SHP77 (cell line): ENCODE measurements around the gene MTFP1.
"Not testable (repeated sequence)": the region's sequence is repeated elsewhere in the genome, so short reads cannot be mapped to it uniquely, and the experiment has no call there.

ENCODE experiments used
- DNase-seq, 2 experiments: peaks; one replicate each; lab custom pipeline; 2025; lab: John Stamatoyannopoulos, UW

MTFP1 gene

DNA sequence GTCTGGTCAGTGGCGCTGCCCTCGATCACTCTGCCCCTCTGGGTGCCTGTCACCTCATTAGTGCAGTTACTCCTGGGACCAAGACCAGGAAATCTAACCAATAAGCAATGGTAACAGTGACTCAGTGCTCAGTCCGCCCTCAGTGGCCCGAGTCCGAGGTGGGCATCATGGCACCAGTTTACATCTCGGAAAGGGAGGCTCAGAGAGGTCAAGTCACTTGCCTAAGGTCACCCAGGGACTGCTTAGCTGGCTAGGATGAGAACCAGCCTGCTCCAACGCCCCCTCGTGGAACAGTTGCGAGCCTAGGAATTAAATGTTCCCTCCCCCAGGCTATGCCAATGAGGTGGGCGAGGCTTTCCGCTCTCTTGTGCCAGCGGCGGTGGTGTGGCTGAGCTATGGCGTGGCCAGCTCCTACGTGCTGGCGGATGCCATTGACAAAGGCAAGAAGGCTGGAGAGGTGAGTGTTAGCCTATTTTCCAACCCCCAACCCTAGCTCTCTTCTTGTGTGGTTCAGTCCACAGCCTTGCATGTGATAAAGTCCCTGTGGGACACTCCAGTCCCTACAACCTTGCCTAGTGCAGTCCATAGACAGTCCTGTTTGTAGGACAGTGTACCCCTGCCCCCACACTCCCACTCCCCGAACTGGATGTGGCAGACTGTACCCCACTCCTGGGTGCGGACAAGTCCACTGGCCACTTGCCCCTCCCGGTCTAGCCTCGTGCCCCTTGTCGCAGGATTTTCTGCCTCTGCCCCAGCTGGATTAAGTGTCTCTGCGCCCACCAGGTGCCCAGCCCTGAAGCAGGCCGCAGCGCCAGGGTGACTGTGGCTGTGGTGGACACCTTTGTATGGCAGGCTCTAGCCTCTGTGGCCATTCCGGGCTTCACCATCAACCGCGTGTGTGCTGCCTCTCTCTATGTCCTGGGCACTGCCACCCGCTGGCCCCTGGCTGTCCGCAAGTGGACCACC lies 1.1 kb downstream of the MTFP1 start:
- peak; percentile 69 to 78 for DNase-seq

DNA sequence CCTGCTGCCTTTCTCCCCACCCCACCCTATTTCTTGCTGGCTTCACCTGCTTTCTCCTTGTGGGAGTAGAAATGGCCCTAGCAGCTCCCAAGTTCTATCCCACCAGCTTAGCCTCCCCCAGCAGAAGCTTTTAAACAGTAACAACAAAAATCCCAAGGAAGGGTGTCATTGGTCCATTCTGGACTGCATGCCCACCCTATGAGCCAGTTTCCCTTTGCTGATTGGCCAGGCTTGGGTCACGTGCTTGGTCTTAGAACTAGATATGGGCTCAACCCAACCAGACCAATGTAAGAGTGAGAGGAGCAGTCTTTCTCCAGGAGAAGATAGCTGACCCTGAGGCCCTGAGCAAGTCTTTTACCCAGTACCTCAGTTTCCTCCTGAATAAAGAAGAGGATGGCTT lies 2.3 kb downstream of the MTFP1 start:
- no peak for DNase-seq

DNA sequence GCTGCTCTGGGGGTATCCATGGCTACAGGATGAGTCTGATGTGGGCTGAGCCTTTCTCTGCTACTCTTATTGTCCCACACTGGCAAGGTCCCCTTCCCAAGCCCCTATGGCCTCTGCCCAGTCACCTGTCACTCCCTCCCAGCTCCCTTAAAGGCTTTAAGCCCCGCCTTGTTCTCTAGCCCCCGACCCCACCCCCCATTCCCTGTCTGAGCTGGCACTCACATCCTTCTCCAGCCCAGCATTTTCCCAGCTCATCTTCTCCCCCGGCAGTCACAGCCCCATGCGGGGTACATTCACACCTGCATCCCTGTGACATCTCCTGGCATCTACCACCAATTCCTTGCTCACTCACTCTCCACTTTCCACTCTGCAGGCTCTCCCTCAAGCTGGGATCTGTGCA lies 4.3 kb downstream of the MTFP1 start:
- no peak for DNase-seq

DNA sequence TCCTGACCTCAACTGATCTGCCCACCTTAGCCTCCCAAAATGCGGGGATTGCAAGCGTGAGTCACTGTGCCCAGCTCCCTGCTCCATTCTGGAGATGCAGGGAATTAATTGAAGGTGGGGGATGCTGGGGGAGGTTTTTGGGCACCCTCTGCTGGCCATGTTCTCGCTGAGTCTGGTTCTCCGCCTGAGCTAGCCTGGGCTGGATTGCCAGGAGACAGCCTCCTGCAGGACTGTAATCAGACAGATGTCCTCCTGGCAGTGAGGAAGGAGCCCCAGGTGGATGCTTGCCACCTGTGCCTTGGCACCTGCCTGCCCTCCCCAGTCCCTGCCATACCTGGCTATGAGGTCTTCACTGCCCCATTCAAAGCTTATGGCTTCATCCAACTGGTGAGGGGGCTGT lies 5.4 kb downstream of the MTFP1 start:
- DNase-seq, result no peak

DNA sequence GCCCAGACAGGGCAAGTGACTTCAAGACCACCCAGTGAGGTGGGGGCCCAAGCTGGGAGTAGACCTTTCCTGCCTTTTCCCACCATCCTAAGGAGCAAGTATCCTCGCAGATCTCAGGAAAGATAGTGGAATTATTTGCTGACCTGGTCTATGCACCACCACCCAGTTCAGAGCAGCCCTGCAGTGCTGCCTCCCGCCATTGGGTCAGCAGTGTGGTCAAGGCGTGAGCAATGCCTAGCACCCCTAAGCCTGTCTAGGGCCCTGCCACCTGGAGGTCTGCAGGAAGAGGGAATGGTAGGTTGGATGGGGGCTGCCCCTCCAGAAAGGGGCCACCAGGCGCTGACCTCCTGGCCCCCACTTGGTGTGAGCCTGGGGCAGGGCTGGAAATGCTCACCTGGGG lies 6.5 kb downstream of the MTFP1 start:
- no peak for DNase-seq

DNA sequence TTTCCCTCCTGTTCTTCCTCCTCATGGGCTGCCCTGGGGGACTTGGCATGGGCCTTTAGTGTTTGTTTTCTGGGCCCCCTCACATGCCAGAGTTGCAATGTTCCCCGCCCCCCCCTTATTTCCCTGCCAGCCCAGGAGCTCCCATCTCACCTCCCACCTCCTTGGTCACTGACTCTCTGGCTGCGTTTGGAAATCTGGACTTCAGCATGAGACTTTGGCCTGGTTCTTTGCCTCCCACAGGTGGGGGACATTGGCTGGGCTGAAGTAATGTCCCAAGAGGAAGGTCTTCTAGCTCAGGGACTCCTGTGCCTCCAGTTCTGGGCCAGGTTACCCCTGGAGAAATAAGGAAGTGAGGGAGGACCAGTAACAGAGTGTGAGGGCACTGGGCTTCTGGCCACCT lies 7.0 kb downstream of the MTFP1 start:
- no peak for DNase-seq

DNA sequence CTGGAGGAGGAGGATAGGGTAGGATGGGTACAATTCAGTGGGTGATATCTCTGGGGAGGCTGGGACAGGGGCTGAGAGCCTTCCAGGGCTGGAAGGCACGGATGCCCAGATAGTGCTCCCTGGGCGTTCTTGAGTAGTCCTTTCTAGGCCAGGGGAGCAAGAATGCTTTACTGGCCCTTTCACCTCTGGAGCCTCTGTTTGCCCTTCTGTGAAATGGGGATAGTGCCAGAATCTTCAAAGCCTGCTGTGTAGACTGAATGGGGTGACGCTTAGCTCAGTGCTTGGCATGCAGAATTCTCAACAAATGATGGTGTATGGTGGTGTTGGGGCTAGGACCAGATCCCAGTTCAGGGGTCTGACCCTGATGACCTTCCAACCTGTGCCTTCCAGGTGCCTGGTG lies 7.7 kb downstream of the MTFP1 start:
- no peak for DNase-seq

DNA sequence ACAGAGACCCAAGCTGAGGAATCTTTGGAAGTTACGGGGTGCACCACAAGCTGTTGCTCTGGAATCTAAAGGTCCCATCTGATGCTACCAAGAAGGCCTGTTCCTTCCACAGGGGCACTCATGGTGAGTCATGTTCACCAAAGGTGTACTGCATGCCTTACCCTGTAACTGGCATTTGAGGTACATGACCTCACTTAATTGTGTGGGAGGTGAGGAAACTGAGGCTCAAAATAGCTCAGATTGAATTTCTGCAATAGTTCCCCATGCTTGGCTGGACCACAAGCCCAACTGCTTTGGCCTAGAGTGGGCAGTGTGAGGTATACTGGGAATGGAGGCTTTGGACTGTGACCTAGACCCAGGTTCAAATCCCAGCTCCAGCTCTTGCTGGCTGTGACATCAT lies 8.2 kb downstream of the MTFP1 start:
- DNase-seq, result no peak

DNA sequence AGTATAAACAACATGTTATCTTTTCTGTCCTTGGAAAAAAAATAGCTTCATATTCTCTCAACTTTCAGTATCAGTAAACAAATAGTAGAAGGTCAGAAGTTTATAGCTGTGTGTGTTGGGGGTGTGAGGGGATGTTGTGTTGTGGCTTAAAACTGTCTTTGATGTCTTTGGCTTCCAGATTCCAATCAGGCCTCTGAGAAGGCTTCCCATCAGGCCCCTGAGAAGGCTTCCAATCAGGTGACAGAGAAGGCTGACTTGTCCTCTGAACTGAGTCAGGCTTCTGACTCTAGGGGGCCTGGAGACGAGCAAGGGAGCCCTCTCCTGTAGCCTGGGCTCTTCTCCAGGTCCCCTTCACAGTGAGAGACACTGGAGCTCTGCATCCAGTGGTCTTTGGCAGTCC lies 9.3 kb downstream of the MTFP1 start:
- no peak for DNase-seq

DNA sequence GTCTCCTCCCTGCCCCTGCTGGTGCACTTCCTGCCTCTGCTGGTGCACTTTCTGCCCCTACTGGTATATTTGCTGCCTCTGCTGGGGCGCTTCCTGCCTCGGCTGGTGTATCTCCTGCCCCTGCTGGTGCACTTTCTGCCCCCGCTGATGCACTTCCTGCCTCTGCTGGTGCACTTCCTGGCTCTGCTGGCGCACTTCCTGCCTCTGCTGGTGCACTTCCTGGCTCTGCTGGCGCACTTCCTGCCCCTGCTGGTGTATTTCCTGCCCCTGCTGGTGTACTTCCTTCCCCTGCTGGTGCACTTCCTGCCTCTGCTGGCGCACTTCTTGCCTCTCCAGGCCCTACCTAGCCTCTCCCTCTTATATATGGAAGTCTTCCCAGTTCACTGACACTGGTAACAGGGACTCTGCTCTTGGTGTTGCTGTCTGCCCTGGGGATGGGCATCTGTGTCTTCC lies 10.1 kb downstream of the MTFP1 start:
- no peak for DNase-seq

DNA sequence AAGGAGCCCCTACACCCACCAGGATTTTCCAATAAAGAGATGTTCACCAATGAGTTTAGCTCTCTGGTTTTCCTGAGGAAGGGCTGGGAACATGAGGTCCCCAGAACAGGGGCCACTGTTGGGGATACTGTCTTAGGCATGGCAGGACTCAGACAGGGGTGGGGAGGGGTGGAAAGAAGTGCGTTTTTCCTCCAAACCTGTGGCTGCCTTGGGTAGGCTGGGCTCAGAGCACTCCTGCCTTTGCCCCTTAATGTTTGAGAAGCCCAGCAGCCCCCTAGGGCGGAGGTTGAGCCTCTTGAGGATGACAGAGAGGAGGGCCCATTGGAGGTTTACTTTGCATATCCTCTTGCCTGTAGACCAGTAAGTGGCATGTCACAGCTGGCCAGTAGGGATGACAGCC lies 10.6 kb downstream of the MTFP1 start:
- no peak for DNase-seq

DNA sequence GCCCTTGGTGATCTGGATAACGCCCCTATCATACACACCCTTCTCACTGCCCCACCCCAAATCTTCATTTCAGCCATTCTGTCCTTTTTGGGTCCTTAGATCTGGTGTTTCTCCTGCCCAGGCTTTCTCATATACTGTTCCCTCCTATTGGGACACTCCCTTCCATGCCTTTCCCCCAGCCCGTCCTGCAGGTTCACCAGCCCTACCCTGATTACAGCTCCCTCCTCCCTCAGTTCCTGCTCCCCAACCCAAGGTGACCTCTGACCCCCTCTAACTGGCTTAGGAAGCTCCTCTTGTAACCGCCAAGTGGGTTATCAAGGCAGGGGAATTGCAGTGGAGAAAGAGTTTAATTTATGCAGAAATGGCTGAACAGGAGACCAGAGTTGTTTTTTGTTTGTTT lies 13.0 kb downstream of the MTFP1 start:
- no peak for DNase-seq

DNA sequence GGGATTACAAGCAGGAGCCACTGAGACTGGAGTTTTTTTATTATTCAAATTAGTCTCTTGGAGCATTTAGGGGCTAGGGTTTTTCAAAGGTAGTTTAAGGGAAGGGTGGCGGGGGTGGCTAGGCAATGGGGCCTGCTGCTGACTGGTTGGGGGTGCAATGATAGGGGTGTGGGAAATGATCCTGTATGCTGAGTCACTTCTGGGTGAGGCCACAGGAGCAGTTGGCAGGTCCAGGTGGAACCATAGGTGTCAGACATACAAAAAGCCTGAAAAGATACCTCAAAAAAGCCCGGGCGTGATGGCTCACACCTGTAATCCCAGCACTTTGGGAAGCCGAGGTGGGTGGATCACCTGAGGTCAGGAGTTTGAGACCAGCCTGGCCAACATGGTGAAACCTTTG lies 13.7 kb downstream of the MTFP1 start:
- no peak for DNase-seq

DNA sequence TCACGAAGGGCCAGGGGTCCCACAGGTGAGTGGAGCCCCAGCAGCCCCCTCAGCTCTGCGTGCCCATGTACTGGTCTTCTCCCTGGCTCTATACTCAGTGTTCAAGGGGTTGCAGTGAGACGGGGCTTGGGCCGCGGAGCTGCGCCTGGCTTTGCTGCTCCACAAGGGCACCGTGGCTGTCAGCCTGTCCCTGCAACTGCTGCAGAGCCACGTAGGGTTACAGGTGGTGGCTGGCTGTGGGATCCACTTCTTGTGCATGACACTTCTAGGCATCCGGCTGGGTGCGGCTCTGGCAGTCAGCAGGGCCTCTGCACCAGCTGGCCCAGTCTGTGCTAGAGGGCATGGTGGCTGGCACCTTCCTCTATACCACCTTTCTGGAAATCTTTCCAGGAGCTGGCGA lies 14.3 kb downstream of the MTFP1 start:
- no peak for DNase-seq

DNA sequence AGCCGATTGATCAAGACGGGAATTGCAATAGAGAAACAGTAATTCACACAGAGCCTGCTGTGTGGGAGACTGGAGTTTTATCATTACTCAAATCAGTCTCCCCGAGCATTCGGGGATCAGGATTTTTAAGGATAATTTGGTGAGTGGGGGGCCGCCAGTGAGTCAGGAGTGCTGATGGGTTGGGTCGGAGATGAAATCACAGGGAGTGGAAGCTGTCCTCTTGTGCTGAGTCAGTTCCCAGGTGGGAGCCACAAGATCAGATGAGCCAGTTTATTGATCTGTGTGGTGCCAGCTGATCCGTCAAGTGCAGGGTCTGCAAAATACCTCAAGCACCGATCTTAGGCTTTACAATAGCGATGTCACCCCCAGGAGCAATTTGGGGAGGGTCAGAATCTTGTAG lies 15.5 kb downstream of the MTFP1 start:
- no peak for DNase-seq

DNA sequence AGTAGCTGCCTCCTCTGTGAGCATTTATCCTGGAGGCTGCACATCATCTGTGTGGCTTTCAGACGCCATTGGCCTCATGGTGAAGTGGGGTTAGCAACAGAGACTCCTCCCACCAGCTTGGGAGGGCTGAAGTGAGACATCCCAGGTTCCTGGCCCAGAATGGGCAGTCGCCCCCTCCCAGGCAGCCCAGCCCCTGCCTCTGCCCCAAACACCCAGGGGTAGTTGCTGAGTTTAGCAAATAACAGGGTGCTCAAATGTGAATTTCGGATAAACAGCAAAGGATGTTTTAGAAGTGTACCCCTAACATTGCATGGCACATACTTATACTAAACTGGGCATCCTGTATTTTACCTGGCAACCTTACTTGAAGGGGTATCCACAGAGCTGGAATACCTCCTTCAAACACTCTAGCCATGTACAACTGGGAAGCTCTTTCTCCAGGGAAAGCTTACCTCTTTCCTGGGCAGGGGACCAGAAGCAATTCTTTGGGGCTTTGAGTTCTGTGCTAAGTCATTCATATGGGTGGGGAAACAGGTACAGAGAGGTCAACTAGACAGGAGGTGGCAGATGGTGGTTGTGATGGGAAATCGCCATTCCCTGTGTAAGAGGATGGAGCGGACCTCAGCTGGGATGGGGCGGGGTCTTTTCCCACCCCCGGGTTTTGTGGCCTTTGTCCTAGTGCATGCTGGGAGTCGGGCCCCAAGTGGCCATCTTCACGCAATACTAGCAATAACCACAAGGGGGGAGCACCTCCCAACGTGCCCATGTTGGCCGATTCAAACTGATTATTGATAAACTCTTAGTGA lies 19.3 kb downstream of the MTFP1 start:
- DNase-seq, result peak; percentile 54 to 75

DNA sequence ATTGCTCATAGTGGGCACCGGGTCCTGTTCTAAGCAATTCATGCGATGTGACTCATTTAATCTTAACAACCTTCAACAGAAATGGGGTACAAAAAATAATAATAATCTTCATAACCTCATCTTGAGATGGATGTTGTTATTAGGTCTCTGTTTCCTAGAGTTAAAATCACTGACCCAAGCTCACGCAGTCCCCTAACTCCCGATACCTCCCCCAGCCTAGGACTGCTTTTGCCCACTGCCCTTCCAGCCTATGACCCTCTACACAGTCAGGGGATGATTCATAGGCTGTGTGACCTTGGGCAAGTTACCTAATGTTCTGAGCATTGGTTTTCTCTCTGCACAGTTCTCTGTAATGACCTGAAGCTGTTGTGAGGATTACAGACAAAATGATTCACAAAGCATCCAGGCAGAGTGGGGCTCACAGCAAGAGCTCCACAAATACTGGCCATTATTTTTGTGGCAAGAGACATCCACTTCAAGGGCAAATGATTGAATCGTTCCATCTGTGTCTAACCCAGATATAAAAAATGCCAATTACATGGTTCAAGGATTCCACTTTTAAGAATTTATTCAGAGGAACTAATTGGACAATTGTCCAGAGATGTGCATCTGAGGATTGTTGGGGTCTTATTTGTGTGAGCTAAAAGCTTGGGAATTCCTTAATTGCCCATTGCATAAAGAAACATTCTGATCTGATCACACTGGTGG lies 20.0 kb downstream of the MTFP1 start:
- no peak for DNase-seq

DNA sequence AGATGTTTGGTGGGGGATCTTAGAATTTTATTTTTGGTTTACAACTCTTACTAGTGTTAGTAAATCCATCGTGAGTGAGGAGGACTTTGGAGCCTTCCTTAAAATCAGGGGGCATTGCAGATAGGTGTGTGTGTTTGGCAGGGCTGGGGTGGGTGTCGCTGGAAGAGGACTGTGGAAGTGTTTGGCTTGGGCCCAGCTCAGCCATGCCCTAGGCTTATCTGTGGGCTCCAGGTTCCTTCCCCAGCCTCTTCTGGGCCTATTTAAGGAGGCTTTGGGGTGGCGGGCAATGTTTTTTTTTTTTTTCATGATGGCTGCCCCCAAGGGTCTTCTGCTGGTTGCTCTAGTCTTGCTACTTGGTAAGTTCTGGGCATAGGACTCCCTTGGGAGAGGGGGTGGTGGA lies 22.1 kb downstream of the MTFP1 start:
- DNase-seq, result no peak

DNA sequence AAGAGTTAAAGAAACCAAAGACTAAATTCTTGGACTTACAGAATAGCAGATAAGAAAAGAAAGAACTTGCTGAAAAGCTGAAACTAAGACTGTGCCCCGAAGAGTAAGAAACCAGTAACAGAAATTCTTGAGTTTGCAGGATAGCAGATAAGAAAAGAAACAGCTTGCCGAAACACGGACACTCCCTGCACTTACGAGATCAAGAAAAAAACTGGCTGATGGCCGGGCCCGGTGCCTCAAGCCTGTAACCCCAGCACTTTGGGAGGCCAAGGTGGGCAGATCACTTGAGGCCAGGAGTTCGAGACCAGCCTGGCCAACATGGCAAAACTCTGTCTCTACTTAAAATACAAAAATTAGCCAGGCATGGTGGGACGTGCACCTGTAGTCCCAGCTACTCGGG lies 25.9 kb downstream of the MTFP1 start:
- not testable (repeated sequence) for DNase-seq

DNA sequence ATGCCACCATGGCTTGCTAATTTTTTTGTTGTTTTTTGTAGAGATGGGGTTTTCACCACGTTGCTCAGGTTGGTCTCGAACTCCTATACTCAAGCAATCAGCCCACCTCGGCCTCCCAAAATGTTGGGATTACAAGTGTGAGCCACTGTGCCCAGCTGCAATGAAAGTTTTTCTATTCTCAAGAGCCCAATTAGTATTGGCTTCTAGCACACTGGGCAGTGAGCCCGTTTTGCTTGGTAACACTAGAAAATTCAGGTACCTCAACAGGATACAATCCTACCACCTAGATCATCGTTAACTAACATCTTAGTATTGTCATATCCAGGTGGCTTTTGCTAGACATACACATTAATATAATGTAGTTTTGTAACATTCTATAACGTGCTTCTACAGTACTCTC lies 27.3 kb downstream of the MTFP1 start:
- no peak for DNase-seq

DNA sequence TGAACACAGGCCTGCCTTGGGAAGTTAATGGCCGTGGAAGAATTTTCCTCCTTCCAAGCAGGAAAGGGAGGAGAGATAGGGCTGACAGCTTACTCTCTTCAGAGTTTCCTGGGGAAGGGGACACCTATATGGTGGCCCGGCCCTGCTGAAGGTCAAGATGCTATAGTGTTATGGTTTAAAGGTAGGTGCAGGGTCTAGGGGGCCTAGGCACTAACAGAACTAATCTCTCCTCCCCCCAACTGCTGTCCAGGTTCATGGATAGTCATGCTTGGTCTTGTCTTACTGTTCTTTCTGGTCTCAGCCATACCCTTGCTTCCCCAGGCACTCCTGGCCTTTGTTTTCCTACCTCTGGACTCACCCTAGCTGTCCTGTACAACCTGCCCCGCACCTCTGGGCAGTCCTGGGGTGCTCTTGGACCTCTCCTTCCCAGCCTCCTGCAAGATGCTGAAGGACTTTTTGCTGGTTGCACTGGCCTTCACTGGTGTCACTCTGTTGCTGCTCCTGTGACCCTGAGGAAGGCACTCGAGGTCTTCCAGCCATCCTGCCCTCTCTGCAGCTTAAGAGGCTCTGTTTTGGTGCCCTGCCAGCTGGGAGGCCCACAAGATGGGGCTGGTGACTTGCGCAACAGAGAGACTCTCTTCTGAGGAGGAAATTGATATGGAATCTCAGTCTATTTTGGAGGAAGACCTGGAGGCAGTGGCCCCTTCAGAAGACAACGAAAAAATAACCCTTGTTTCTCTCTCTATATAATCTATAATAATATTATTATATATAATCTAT lies 28.4 kb downstream of the MTFP1 start:
- DNase-seq, result peak in 1 of 2 experiments; percentile 14
